NK-92 treated with Interleukin-12 subunit alpha and Interleukin-12 subunit beta, amount 100 ng/mL, for 24 hours (cell line): ENCODE results near the gene TDRD10.
"Not testable (repeated sequence)": the region's sequence is repeated elsewhere in the genome, so short reads cannot be mapped to it uniquely, and the experiment has no call there.

ENCODE experiments used
- DNase-seq: peaks from one replicate; lab custom pipeline; 2025; lab: John Stamatoyannopoulos, UW

Gene TDRD10

GRCh38 chr1:154517661-154518060 lies 15.6 kb downstream of the TDRD10 start:
- DNase-seq: no peak

GRCh38 chr1:154519591-154519991 lies 17.6 kb downstream of the TDRD10 start:
- DNase-seq: no peak

GRCh38 chr1:154520333-154520732 lies 18.3 kb downstream of the TDRD10 start:
- no peak for DNase-seq

- DNase-seq: no peak
Measured at GRCh38 chr1:154521695-154522094, 19.7 kb downstream of the TDRD10 start.

- no peak for DNase-seq
Measured at GRCh38 chr1:154524881-154525280, 22.9 kb downstream of the TDRD10 start.

GRCh38 chr1:154527192-154527591 lies 25.2 kb downstream of the TDRD10 start:
- DNase-seq: no peak

GRCh38 chr1:154529308-154529707 lies 27.3 kb downstream of the TDRD10 start:
- no peak for DNase-seq

GRCh38 chr1:154531950-154532349 lies 29.9 kb downstream of the TDRD10 start:
- DNase-seq: not testable (repeated sequence)

GRCh38 chr1:154533952-154534844 lies 32.2 kb downstream of the TDRD10 start:
- DNase-seq: no peak

GRCh38 chr1:154536570-154536969 lies 34.6 kb downstream of the TDRD10 start:
- DNase-seq: no peak

- no peak for DNase-seq
Measured at GRCh38 chr1:154539486-154540483, 37.8 kb downstream of the TDRD10 start.

- DNase-seq: no peak
Measured at GRCh38 chr1:154541231-154541630, 39.2 kb downstream of the TDRD10 start.

GRCh38 chr1:154546264-154547063 lies 44.4 kb downstream of the TDRD10 start:
- DNase-seq: peak; percentile 26

- no peak for DNase-seq
Measured at GRCh38 chr1:154547105-154547732, 45.2 kb downstream of the TDRD10 start.

- no peak for DNase-seq
Measured at GRCh38 chr1:154548028-154548427, 46.0 kb downstream of the TDRD10 start.

- DNase-seq: no peak
Measured at GRCh38 chr1:154549202-154549770, 47.3 kb downstream of the TDRD10 start.

GRCh38 chr1:154550070-154550469 lies 48.1 kb downstream of the TDRD10 start:
- no peak for DNase-seq

- no peak for DNase-seq
Measured at GRCh38 chr1:154550657-154551056, 48.6 kb downstream of the TDRD10 start.

GRCh38 chr1:154551474-154551873 lies 49.5 kb downstream of the TDRD10 start:
- no peak for DNase-seq

- no peak for DNase-seq
Measured at GRCh38 chr1:154552036-154552435, 50.0 kb downstream of the TDRD10 start.
